ENCODE results near the gene AMFR. TPM values are rescaled to one million over a fixed set of nuclear protein-coding genes. Genes with fewer than 3 reads are reported as not detected.

Gene AMFR
- total and polyA plus RNA-seq, 4 donors: 43.3 to 309 (median 98.4) TPM

DNA sequence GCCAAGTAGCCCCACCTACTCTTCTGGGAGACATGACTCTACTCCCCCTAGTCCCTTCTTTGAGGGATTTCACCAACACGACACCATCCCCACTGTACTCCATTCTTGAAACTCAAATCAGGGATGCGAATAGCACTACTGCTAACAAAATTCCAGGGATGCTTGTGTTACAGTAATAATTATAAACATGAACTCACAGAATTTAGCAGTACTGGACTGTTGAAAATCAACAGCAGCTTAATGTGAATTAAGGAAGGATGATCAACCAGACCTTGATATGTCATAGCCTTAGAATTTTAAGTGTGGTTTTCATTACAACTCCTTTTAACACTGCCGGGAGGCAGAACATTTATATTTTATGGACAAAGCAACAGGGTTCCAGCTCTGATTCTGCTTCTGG, 37.9 kb downstream of the AMFR start (continued):
- TF ChIP-seq, protein P1, sequence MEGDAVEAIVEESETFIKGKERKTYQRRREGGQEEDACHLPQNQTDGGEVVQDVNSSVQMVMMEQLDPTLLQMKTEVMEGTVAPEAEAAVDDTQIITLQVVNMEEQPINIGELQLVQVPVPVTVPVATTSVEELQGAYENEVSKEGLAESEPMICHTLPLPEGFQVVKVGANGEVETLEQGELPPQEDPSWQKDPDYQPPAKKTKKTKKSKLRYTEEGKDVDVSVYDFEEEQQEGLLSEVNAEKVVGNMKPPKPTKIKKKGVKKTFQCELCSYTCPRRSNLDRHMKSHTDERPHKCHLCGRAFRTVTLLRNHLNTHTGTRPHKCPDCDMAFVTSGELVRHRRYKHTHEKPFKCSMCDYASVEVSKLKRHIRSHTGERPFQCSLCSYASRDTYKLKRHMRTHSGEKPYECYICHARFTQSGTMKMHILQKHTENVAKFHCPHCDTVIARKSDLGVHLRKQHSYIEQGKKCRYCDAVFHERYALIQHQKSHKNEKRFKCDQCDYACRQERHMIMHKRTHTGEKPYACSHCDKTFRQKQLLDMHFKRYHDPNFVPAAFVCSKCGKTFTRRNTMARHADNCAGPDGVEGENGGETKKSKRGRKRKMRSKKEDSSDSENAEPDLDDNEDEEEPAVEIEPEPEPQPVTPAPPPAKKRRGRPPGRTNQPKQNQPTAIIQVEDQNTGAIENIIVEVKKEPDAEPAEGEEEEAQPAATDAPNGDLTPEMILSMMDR (IDR thresholded peaks at IDR 0.05; ENCODE audit: low read depth, low read length, missing input control): no peak
- TF ChIP-seq JUND (IDR thresholded peaks at IDR 0.05) (no peak), NR2F2 (IDR thresholded peaks at IDR 0.05) (no peak), RXRA (IDR thresholded peaks at IDR 0.05) (no peak)
- TF ChIP-seq, protein P2, sequence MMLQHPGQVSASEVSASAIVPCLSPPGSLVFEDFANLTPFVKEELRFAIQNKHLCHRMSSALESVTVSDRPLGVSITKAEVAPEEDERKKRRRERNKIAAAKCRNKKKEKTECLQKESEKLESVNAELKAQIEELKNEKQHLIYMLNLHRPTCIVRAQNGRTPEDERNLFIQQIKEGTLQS (IDR thresholded peaks at IDR 0.05): no peak

DNA sequence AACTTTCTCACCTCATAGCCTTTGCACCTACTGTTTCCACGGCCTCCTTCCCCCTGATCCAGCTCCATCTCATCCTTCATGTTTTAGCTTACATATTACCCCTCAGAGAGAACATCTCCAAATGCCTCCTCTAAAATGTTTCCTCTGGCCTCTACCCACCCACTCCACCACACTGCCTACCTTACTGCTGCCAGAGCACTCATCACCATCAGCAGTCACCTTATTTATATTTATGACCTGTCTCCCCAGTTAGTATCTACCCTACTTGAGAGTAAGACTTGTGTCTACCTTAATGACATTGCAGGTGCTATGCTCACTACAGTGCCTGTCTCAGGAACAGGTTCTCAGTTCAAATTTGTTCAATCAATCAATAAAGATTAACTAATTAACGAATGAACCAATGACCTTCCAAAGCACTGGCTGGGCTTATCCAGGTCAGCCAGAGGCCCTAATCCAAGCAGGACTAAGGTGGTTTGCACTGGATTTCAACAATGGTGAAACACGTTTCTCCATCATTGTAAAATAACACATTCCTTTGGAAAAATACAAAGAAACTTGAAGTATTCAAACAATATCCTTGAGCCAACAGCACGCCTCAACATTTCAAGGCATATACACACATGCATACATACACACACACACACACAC, 41.1 kb downstream of the AMFR start:
- Histone ChIP-seq H3K27me3 (ENCODE audit: control insufficient read depth in 4 of 4, insufficient read depth in 4 of 4, low read length in 3 of 4) (no peaks in the 10 kb centered on the region), H3K9me3 (ENCODE audit: control insufficient read depth in 4 of 4, low read length in 3 of 4) (peaks cover 0 to 1% (median 0%) of the 10 kb centered on the region in 4 donors), H3K4me1 (ENCODE audit: control insufficient read depth in 4 of 4, insufficient read depth in 4 of 4, low read length in 3 of 4) (peaks cover 10 to 32% (median 26%) of the 10 kb centered on the region in 4 donors), H3K4me3 (ENCODE audit: low read depth in 1 of 3, low read length in 3 of 3) (no peak overlapping the region), H3K36me3 (ENCODE audit: control insufficient read depth in 4 of 4, insufficient read depth in 3 of 4, low read depth in 1 of 4, low read length in 3 of 4) (peaks cover 4 to 30% (median 16%) of the 10 kb centered on the region in 4 donors), H3K27ac (ENCODE audit: low read depth in 1 of 2, low read length in 2 of 2) (peak overlapping the region; percentile 80 to 82), H3K9ac (ENCODE audit: low read depth in 1 of 2, low read length in 2 of 2) (no peak overlapping the region)
- DNase-seq (ENCODE audit: low spot score): no peak
- TF ChIP-seq FOXA1 (IDR thresholded peaks at IDR 0.05) (no peak), RXRA (IDR thresholded peaks at IDR 0.05) (peak; percentile 87 to 92), HNF4G (IDR thresholded peaks at IDR 0.05) (no peak), JUND (IDR thresholded peaks at IDR 0.05) (no peak), HNF4A (conservative IDR thresholded peaks at IDR 0.05) (peak; percentile 44 to 69), SP1 (IDR thresholded peaks at IDR 0.05) (peak; percentile 45), EGR1 (IDR thresholded peaks at IDR 0.05; ENCODE audit: low read depth in 2 of 2) (no peak), YY1 (IDR thresholded peaks at IDR 0.05) (peak; percentile 56), GABPA (IDR thresholded peaks at IDR 0.05 in 1 of 2, conservative IDR thresholded peaks at IDR 0.05 in 1 of 2) (no peak), TAF1 (conservative IDR thresholded peaks at IDR 0.05) (no peak), FOXA2 (IDR thresholded peaks at IDR 0.05) (no peak), RAD21 (IDR thresholded peaks at IDR 0.05) (peak; percentile 12 to 31), NR2F2 (IDR thresholded peaks at IDR 0.05) (no peak)
- TF ChIP-seq, protein P1 (IDR thresholded peaks at IDR 0.05; ENCODE audit: low read depth, low read length, missing input control): no peak
- TF ChIP-seq, protein P3, sequence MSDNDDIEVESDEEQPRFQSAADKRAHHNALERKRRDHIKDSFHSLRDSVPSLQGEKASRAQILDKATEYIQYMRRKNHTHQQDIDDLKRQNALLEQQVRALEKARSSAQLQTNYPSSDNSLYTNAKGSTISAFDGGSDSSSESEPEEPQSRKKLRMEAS (IDR thresholded peaks at IDR 0.05): peak; percentile 23
- TF ChIP-seq, protein P2 (IDR thresholded peaks at IDR 0.05): no peak
- TF ChIP-seq, protein P4, sequence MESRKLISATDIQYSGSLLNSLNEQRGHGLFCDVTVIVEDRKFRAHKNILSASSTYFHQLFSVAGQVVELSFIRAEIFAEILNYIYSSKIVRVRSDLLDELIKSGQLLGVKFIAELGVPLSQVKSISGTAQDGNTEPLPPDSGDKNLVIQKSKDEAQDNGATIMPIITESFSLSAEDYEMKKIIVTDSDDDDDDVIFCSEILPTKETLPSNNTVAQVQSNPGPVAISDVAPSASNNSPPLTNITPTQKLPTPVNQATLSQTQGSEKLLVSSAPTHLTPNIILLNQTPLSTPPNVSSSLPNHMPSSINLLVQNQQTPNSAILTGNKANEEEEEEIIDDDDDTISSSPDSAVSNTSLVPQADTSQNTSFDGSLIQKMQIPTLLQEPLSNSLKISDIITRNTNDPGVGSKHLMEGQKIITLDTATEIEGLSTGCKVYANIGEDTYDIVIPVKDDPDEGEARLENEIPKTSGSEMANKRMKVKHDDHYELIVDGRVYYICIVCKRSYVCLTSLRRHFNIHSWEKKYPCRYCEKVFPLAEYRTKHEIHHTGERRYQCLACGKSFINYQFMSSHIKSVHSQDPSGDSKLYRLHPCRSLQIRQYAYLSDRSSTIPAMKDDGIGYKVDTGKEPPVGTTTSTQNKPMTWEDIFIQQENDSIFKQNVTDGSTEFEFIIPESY (IDR thresholded peaks at IDR 0.05): no peak
- TF ChIP-seq, protein P5, sequence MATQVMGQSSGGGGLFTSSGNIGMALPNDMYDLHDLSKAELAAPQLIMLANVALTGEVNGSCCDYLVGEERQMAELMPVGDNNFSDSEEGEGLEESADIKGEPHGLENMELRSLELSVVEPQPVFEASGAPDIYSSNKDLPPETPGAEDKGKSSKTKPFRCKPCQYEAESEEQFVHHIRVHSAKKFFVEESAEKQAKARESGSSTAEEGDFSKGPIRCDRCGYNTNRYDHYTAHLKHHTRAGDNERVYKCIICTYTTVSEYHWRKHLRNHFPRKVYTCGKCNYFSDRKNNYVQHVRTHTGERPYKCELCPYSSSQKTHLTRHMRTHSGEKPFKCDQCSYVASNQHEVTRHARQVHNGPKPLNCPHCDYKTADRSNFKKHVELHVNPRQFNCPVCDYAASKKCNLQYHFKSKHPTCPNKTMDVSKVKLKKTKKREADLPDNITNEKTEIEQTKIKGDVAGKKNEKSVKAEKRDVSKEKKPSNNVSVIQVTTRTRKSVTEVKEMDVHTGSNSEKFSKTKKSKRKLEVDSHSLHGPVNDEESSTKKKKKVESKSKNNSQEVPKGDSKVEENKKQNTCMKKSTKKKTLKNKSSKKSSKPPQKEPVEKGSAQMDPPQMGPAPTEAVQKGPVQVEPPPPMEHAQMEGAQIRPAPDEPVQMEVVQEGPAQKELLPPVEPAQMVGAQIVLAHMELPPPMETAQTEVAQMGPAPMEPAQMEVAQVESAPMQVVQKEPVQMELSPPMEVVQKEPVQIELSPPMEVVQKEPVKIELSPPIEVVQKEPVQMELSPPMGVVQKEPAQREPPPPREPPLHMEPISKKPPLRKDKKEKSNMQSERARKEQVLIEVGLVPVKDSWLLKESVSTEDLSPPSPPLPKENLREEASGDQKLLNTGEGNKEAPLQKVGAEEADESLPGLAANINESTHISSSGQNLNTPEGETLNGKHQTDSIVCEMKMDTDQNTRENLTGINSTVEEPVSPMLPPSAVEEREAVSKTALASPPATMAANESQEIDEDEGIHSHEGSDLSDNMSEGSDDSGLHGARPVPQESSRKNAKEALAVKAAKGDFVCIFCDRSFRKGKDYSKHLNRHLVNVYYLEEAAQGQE (IDR thresholded peaks at IDR 0.05): peak; percentile 26
- 58% methylated on average over 4 of the region's 4 CpGs for WGBS

Data from liver (tissue), 9 donors.